ENCODE results near the gene PAFAH1B1.
A peak's percentile ranks its signal among the peaks of the same experiment; 100 is the strongest.
"Not testable (repeated sequence)": the region's sequence is repeated elsewhere in the genome, so short reads cannot be mapped to it uniquely, and the experiment has no call there.

The PAFAH1B1 gene

GRCh38 chr17:2592971-2593820 is at the start of gene PAFAH1B1:
Gene PAFAH1B1, plus strand, starts transcription at chr17:2593654. Its CDS starts 44,635 bp downstream, at chr17:2638289.
- ChIA-PET POLR2A (interaction anchor here (0.6 to 1.1 kb wide), 3 partner anchors 14 to 69 kb away, joined by 3 to 5 read pairs (median 3); no protein-coding TSS in a partner anchor), CTCF (interaction anchor here (1.2 to 1.3 kb wide), 2 partner anchors 13 to 131 kb away, joined by 3 read pairs; no protein-coding TSS in a partner anchor)
- peak; percentile 1 for TF ChIP-seq CTCF (IDR thresholded peaks at IDR 0.05; ENCODE audit: insufficient read depth, low read length, missing control alignments)
- peak within 1 kb of the TSS; percentile 78 for H3K4me3 ChIP-seq (ENCODE audit: low read depth, low read length)
- no peak for DNase-seq (ENCODE audit: low read depth, low spot score)

- no peak for DNase-seq (ENCODE audit: low read depth, low spot score)
- ChIA-PET CTCF (no interaction called here), POLR2A (no interaction called here)
- H3K4me3 ChIP-seq (ENCODE audit: low read depth, low read length): no peak overlapping the region
- no peak for TF ChIP-seq CTCF (IDR thresholded peaks at IDR 0.05; ENCODE audit: insufficient read depth, low read length, missing control alignments)
These were observed 48.1 kb upstream of the PAFAH1B1 start for GRCh38 chr17:2545393-2545792.

GRCh38 chr17:2547176-2547575 is 46.3 kb upstream of the PAFAH1B1 start:
- TF ChIP-seq CTCF (IDR thresholded peaks at IDR 0.05; ENCODE audit: insufficient read depth, low read length, missing control alignments): no peak
- ChIA-PET CTCF (no interaction called here), POLR2A (no interaction called here)

GRCh38 chr17:2548026-2548425 is 45.4 kb upstream of the PAFAH1B1 start:
- CTCF ChIA-PET; H3K4me3 ChIP-seq (ENCODE audit: low read depth, low read length); DNase-seq (ENCODE audit: low read depth, low spot score): not testable (repeated sequence)
- POLR2A ChIA-PET: interaction anchor here (0.7 kb wide), 1 partner anchor 77 kb away, joined by 6 read pairs; no protein-coding TSS in a partner anchor

More at GRCh38 chr17:2547176-2547575, 46.3 kb upstream of the PAFAH1B1 start:
- no peak overlapping the region for H3K4me3 ChIP-seq (ENCODE audit: low read depth, low read length)
- DNase-seq (ENCODE audit: low read depth, low spot score): no peak

- no peak overlapping the region for H3K4me3 ChIP-seq (ENCODE audit: low read depth, low read length)
- POLR2A ChIA-PET: no interaction called here
- no peak for DNase-seq (ENCODE audit: low read depth, low spot score)
- no peak for TF ChIP-seq CTCF (IDR thresholded peaks at IDR 0.05; ENCODE audit: insufficient read depth, low read length, missing control alignments)
- CTCF ChIA-PET: no interaction called here
These were observed 43.9 kb upstream of the PAFAH1B1 start for GRCh38 chr17:2549392-2550211.

GRCh38 chr17:2551493-2551892 is 42.0 kb upstream of the PAFAH1B1 start:
- ChIA-PET POLR2A (no interaction called here), CTCF (no interaction called here)
- H3K4me3 ChIP-seq (ENCODE audit: low read depth, low read length): no peak overlapping the region
- DNase-seq (ENCODE audit: low read depth, low spot score): no peak
- TF ChIP-seq CTCF (IDR thresholded peaks at IDR 0.05; ENCODE audit: insufficient read depth, low read length, missing control alignments): no peak
